PFSK-1 (cell line): ENCODE measurements around the gene SOX8.

Experiments used
- POLR2AphosphoS5 ChIP-seq: IDR thresholded peaks from 2 replicates; pipeline ENCODE4 v1.6.1; 2012; ENCODE audit warnings: low read depth, mild to moderate bottlenecking, control low read depth, low read length, moderate library complexity
- REST ChIP-seq, 2 experiments: IDR thresholded peaks; 2 replicates each; pipeline versions ENCODE4 v1.6.1 to v1.8.0; 2011 to 2012; ENCODE audit warnings: low read depth in 2 of 2, low read length in 2 of 2, control low read depth in 1 of 2, inconsistent platforms in 1 of 2, mild to moderate bottlenecking in 1 of 2, moderate library complexity in 1 of 2; ENCODE audit not compliant: insufficient read depth in 1 of 2
- TAF1 ChIP-seq: IDR thresholded peaks from 2 replicates; pipeline ENCODE4 v1.6.1; 2012; ENCODE audit warnings: low read length, control low read depth, borderline replicate concordance; ENCODE audit not compliant: insufficient read depth

DNA sequence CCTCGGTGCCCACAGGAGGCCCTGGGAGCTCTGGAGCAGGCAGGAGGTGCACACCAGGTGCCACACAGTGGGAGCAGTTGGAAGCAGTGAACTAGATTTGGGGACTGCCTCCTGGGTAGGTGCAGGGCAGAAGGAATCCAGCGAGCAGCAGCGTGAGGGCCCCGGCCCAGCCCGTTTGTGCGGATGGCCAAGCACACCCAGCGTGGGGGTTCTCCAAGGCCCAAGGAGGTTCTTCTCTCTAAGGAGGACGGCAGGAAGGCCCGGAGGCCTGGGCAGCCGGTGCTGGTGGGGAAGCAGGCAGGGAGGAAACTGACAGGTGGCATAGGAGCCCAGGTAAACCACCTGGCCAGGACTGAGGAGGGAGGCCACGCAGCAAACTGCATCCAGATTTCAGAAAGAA, 17.0 kb downstream of the SOX8 start:
- TF ChIP-seq POLR2AphosphoS5 (no peak), TAF1 (no peak), REST (IDR thresholded peaks at IDR 0.05; ENCODE audit: insufficient read depth in 1 of 2, low read depth in 2 of 2, low read length in 2 of 2) (no peak)
